ENCODE results near the gene ABLIM3. TPM values are rescaled to one million over a fixed set of nuclear protein-coding genes. Genes with fewer than 3 reads are reported as not detected.

ABLIM3 gene
- total RNA-seq, 1 donor from 2014 or later: not detected

GRCh38 chr5:149227168-149227826 is 86.0 kb downstream of the ABLIM3 start:
- Mint-ChIP-seq H3K4me1 (no peaks in the 10 kb centered on the region), H3K9me3 (no peaks in the 10 kb centered on the region), H3K36me3 (ENCODE audit: low read depth) (no peaks in the 10 kb centered on the region), H3K27ac (no peak overlapping the region), H3K4me3 (no peak overlapping the region), H3K27me3 (peaks cover 20% of the 10 kb centered on the region)
- ChIA-PET CTCF (no interaction called here), POLR2A (no interaction called here)
- ATAC-seq (ENCODE audit: low read depth): no peak
- no peak for DNase-seq
- TF ChIP-seq CTCF (IDR thresholded peaks at IDR 0.05): no peak
- intact Hi-C loops (cut with micrococcal nuclease): no loop called here

DNA sequence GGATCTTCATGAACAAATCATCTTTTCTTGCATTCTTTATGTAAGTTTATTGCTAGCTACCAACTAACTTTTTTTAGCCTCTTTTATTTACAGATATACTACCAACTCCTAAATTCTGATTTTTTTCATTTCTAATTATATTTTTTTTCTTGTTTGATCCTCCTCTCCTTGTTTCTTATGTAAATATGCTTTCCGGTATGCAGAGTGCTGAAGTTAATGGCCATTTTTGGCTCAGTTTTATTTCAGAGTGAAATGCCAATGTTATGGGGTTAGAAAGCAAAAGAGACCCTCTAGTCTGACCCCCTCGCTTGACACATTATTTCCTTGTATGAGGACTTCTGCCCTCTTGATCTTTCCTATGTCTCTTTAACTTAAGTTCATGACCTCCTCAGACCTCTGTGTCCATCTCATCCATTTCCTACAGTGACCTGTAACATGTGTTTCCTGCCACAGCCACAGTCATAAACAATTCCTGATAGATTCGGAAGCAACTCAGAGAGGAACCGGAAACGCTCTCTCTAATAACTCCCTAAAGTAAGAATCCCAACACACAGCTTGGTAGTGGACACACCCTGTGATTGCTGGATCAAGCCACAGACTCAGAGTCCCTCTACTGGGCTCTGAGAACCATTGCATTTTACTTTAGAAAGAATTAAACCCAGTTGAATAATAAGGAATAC is 87.5 kb downstream of the ABLIM3 start:
- DNase-seq (no peak), ATAC-seq (ENCODE audit: low read depth) (no peak)
- Mint-ChIP-seq H3K27ac (no peak overlapping the region), H3K36me3 (ENCODE audit: low read depth) (no peaks in the 10 kb centered on the region), H3K4me1 (no peaks in the 10 kb centered on the region), H3K27me3 (peaks cover 20% of the 10 kb centered on the region), H3K4me3 (no peak overlapping the region), H3K9me3 (no peaks in the 10 kb centered on the region)
- intact Hi-C loops (cut with micrococcal nuclease): no loop called here
- CTCF ChIA-PET: no interaction called here
- TF ChIP-seq CTCF (IDR thresholded peaks at IDR 0.05): no peak
- POLR2A ChIA-PET: no interaction called here

- peaks cover 21% of the 10 kb centered on the region for H3K27me3 Mint-ChIP-seq
- no peaks in the 10 kb centered on the region for H3K36me3 Mint-ChIP-seq (ENCODE audit: low read depth)
- H3K4me3 Mint-ChIP-seq: no peak overlapping the region
- ATAC-seq (ENCODE audit: low read depth) (no peak), DNase-seq (no peak)
- H3K27ac Mint-ChIP-seq: no peak overlapping the region
- POLR2A ChIA-PET: no interaction called here
- intact Hi-C loops (cut with micrococcal nuclease): no loop called here
- H3K4me1 Mint-ChIP-seq: no peaks in the 10 kb centered on the region
- no peak for TF ChIP-seq CTCF (IDR thresholded peaks at IDR 0.05)
- CTCF ChIA-PET: no interaction called here
- no peaks in the 10 kb centered on the region for H3K9me3 Mint-ChIP-seq
These were observed 88.1 kb downstream of the ABLIM3 start for GRCh38 chr5:149229298-149229937.

- ATAC-seq (ENCODE audit: low read depth) (no peak), DNase-seq (no peak)
- CTCF ChIA-PET: no interaction called here
- peaks cover 10% of the 10 kb centered on the region for H3K4me1 Mint-ChIP-seq
- intact Hi-C loops (cut with micrococcal nuclease): no loop called here
- H3K9me3 Mint-ChIP-seq: no peaks in the 10 kb centered on the region
- H3K27me3 Mint-ChIP-seq: peaks cover 10% of the 10 kb centered on the region
- TF ChIP-seq CTCF (IDR thresholded peaks at IDR 0.05): no peak
- H3K27ac Mint-ChIP-seq: no peak overlapping the region
- POLR2A ChIA-PET: no interaction called here
- no peaks in the 10 kb centered on the region for H3K36me3 Mint-ChIP-seq (ENCODE audit: low read depth)
- H3K4me3 Mint-ChIP-seq: no peak overlapping the region
These were observed 94.5 kb downstream of the ABLIM3 start for GRCh38 chr5:149235841-149236240.

GRCh38 chr5:149237662-149238061 is 96.4 kb downstream of the ABLIM3 start:
- H3K9me3 Mint-ChIP-seq: no peaks in the 10 kb centered on the region
- CTCF ChIA-PET: no interaction called here
- no peaks in the 10 kb centered on the region for H3K36me3 Mint-ChIP-seq (ENCODE audit: low read depth)
- peaks cover 10% of the 10 kb centered on the region for H3K4me1 Mint-ChIP-seq
- POLR2A ChIA-PET: no interaction called here
- TF ChIP-seq CTCF (IDR thresholded peaks at IDR 0.05): no peak
- no peak overlapping the region for H3K4me3 Mint-ChIP-seq
- intact Hi-C loops (cut with micrococcal nuclease): no loop called here
- peaks cover 6% of the 10 kb centered on the region for H3K27me3 Mint-ChIP-seq
- DNase-seq (no peak), ATAC-seq (ENCODE audit: low read depth) (no peak)
- no peak overlapping the region for H3K27ac Mint-ChIP-seq

Data from activated B cell treated with CpG ODN at 0.5 μM for 24 hours (primary cell).